HL-60 (cell line): Measurements from ENCODE around the gene THBS3.

Source experiments
- DNase-seq, 2 experiments: peaks; one replicate each; pipeline ENCODE4 v3.0.0-alpha.2; 2010 to 2020; ENCODE audit warnings: low read depth in 1 of 2, low spot score in 1 of 2
- H3K27ac ChIP-seq: fragments of 250-450 bp; sonication (Bioruptor Pico); replicated peaks from 2 replicates; pipeline ENCODE4 v1.5.1; 2020; ENCODE audit warnings: mild to moderate bottlenecking, moderate library complexity
- H3K27me3 ChIP-seq: fragments of 250-450 bp; sonication (Bioruptor Pico); 2 replicates; pipeline ENCODE4 v1.5.1; 2021; ENCODE audit warnings: mild to moderate bottlenecking, moderate library complexity; ENCODE audit not compliant: insufficient read depth, poor library complexity, severe bottlenecking
- H3K4me3 ChIP-seq: replicated peaks from 2 replicates; pipeline ENCODE4 v1.5.1; 2011; ENCODE audit warnings: mild to moderate bottlenecking, control low read depth, low read length; ENCODE audit not compliant: insufficient read depth
- GABPA ChIP-seq: IDR thresholded peaks from 2 replicates; pipeline ENCODE4 v1.6.1; 2012; ENCODE audit warnings: low read depth
- POLR2AphosphoS5 ChIP-seq: IDR thresholded peaks from 2 replicates; pipeline ENCODE4 v1.6.1; 2012; ENCODE audit warnings: low read depth
- SPI1 ChIP-seq: IDR thresholded peaks from 2 replicates; pipeline ENCODE4 v1.6.1; 2012; ENCODE audit warnings: low read depth, mild to moderate bottlenecking, borderline replicate concordance
- TF ChIP-seq, protein P1 (sequence below): IDR thresholded peaks from one replicate; pipeline ENCODE4 v1.5.1; 2011; ENCODE audit warnings: low read length, control low read depth, inconsistent platforms; ENCODE audit not compliant: insufficient read depth
- TF ChIP-seq, protein P2 (sequence below): IDR thresholded peaks from 2 replicates; pipeline ENCODE4 v1.6.1; 2012; ENCODE audit warnings: low read depth; ENCODE audit not compliant: insufficient replicate concordance

THBS3 gene

DNA sequence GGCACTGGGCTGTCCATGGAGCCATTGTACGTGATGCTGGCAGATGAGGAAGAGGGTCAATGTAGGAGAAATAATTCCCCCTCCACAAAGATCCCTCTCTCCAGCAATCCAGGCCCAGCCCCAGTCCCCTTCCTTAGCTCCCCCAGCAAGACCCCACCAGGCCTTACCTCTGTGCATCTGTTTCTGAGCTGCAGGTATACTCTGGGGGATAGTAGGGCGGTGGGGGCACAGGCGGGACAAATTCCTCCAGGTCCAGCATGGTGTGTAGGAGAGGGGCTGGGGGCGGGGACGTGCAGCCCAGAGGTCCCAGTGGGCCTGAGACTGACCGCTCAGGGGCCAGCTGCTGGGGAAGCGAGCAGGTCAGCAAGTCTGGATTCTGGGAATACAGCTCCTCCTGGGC lies 43.9 kb upstream of the THBS3 start:
- DNase-seq: no peak
- TF ChIP-seq, protein P1, sequence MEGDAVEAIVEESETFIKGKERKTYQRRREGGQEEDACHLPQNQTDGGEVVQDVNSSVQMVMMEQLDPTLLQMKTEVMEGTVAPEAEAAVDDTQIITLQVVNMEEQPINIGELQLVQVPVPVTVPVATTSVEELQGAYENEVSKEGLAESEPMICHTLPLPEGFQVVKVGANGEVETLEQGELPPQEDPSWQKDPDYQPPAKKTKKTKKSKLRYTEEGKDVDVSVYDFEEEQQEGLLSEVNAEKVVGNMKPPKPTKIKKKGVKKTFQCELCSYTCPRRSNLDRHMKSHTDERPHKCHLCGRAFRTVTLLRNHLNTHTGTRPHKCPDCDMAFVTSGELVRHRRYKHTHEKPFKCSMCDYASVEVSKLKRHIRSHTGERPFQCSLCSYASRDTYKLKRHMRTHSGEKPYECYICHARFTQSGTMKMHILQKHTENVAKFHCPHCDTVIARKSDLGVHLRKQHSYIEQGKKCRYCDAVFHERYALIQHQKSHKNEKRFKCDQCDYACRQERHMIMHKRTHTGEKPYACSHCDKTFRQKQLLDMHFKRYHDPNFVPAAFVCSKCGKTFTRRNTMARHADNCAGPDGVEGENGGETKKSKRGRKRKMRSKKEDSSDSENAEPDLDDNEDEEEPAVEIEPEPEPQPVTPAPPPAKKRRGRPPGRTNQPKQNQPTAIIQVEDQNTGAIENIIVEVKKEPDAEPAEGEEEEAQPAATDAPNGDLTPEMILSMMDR: no peak
- no peak for TF ChIP-seq GABPA
- TF ChIP-seq, protein P2, sequence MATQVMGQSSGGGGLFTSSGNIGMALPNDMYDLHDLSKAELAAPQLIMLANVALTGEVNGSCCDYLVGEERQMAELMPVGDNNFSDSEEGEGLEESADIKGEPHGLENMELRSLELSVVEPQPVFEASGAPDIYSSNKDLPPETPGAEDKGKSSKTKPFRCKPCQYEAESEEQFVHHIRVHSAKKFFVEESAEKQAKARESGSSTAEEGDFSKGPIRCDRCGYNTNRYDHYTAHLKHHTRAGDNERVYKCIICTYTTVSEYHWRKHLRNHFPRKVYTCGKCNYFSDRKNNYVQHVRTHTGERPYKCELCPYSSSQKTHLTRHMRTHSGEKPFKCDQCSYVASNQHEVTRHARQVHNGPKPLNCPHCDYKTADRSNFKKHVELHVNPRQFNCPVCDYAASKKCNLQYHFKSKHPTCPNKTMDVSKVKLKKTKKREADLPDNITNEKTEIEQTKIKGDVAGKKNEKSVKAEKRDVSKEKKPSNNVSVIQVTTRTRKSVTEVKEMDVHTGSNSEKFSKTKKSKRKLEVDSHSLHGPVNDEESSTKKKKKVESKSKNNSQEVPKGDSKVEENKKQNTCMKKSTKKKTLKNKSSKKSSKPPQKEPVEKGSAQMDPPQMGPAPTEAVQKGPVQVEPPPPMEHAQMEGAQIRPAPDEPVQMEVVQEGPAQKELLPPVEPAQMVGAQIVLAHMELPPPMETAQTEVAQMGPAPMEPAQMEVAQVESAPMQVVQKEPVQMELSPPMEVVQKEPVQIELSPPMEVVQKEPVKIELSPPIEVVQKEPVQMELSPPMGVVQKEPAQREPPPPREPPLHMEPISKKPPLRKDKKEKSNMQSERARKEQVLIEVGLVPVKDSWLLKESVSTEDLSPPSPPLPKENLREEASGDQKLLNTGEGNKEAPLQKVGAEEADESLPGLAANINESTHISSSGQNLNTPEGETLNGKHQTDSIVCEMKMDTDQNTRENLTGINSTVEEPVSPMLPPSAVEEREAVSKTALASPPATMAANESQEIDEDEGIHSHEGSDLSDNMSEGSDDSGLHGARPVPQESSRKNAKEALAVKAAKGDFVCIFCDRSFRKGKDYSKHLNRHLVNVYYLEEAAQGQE: no peak
- Histone ChIP-seq H3K4me3 (no peak overlapping the region), H3K27ac (no peak overlapping the region), H3K27me3 (no peaks in the 10 kb centered on the region)

DNA sequence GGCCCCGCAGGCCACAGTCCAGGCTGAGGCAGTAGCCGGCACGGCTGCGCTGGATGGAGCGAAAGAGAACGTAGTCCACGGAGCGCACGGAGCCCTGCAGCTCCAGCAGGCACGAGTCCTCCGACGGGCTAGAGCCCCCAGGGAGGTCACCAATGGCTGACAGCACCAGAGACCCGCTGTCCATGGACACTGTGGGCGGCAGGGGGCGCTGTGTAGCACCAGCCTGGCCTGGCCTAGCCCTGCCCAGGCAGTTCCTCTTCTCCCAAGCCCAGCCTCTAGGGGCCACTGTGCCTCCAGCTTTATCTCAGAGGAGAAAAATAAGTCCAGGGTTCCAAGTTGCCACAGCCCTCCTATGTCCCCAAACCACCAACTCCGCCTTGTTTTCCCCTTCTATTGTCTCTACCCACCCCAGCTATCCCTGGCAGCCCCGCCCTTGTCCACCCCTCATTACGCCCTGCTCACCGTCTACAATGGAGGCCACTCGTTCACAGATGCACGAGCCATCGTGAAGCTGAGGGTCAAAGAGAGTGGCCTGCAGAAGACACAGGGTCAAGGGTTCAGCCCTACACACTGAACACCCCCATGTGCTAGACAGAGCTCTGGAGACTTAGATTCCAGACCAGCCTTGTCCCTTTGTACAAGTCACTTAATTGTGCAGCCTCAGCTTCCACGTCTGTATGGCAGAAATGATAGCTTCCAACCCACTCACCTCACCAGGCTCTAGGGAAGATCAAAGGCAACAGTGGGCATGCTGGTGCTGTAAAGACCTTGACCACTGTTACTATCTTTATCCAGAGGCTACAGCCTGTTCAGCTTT lies 43.1 kb upstream of the THBS3 start:
- Histone ChIP-seq H3K4me3 (peak overlapping the region; percentile 47), H3K27me3 (no peaks in the 10 kb centered on the region), H3K27ac (peak overlapping the region; percentile 62)
- peak; percentile 83 to 96 for DNase-seq
- TF ChIP-seq, protein P1: peak; percentile 100
- TF ChIP-seq GABPA: no peak
- peak; percentile 98 for TF ChIP-seq SPI1

DNA sequence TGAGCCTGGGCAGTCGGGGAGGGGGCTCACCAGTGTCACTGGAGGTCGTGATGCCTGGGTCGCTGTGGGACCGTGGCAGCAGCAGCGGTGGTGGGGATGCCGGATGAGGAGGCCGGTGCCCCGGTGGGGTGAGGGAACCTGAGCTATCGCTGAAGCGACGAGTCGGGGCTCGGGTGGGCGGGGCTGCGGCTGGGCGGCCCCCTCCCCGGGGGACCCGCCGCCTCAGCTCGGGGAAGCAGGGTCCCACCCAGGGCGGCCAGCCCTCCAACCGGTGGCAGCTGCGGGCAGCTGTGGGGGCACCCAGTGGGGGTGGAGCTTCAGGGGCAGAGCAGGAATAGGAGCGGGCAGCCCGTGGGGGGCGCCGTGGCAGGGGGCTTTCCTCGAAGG lies 42.5 kb upstream of the THBS3 start:
- Histone ChIP-seq H3K27me3 (no peaks in the 10 kb centered on the region), H3K27ac (peak overlapping the region; percentile 62)
- DNase-seq: no peak

More for the DNA sequence above, 42.5 kb upstream of the THBS3 start:
- TF ChIP-seq POLR2AphosphoS5 (no peak), SPI1 (no peak), GABPA (no peak)
- TF ChIP-seq, protein P2: no peak
- TF ChIP-seq, protein P1: no peak
- H3K4me3 ChIP-seq: peak overlapping the region; percentile 47
